Epithelial cell of alveolus of lung (primary cell): ENCODE results near the gene OR7A17. TPM values are rescaled to one million over a fixed set of nuclear protein-coding genes. Genes with fewer than 3 reads are reported as not detected.

ENCODE experiments used
- total RNA-seq: library from RNA; depleted of rRNA; stranded (reverse); fragments of >200 nt; gene quantifications from 2 replicates; pipeline ENCODE4 v1.2.1, GENCODE V29; 2015

Gene OR7A17
- not detected in 2 replicates for total RNA-seq

DNA sequence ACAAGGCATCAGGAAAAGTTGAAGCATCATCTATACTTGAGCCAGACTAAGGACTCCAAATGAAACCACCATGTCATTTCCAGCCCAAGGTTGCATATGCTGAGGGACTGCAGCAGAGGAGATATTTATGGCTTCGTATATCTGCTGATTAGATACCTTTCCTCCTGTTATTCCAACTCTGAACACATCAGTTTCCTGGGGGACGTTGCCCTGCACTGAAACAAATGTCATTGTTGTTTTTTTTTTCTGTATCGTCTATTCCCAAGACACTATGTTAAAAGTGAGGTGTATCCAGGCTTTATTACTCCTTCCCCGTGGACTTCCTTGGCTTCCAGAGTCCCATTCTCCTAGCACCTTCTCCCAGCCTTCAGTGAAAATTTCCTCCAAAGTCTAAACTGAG lies at the start of gene OR7A17:
Gene OR7A17, minus strand, starts transcription at position 101 of the 400 bp plus-strand sequence. CDS start 4,777 bp downstream, outside the sequence.

DNA sequence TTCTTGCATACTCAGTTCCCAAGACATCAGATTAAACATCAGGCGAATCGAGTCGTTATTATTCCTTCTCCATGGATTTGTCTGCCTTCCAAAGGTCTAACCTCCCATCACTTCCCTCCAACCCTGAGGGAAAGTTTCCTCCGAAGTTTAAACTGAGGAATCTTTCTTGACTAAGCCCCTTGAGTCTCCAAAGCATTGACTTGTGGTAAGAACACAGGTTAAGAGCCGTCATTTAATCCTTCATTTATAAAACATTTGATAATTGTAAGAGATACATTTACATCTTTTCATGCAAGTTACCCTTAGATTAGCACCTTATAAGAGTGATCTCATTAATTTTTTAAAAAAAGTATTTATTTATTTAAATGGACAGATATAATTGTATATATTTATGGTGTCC lies 37.1 kb downstream of the OR7A17 start, which contains the start of gene OR7A10:
Gene OR7A10, minus strand, starts transcription at position 101 of the 400 bp plus-strand sequence. CDS start 7,045 bp downstream, outside the sequence.

GRCh38 chr19:14835011-14835410 lies 50.9 kb downstream of the OR7A17 start, which contains the start of the genes OR7A5 and OR7C1:
Gene OR7A5 (minus strand): TSS chr19:14835185. CDS start chr19:14828241, 6,944 bp downstream.
Gene OR7C1 (minus strand): TSS chr19:14835185. CDS start chr19:14800136, 35,049 bp downstream.

Other genes starting within 250 kb of the OR7A17 start
- not detected in 2 replicates for gene ADGRE3, start 211.3 kb downstream of the OR7A17 start, total RNA-seq
- gene ZNF333, start 196.1 kb downstream of the OR7A17 start, total RNA-seq: 10.1 and 23.4 TPM in 2 replicates
- gene ADGRE2, start 107.6 kb downstream of the OR7A17 start, total RNA-seq: 5.2 and 6.1 TPM in 2 replicates
- 0.16 TPM in 1 of 2 replicates, not detected in the other for gene OR7A5, start 50.9 kb downstream of the OR7A17 start, total RNA-seq
- gene OR7C1, start 50.9 kb downstream of the OR7A17 start, total RNA-seq: not detected in 2 replicates
- not detected in 2 replicates for gene OR7A10, start 37.2 kb downstream of the OR7A17 start, total RNA-seq
- not detected in 2 replicates for gene OR7C2, start 55.4 kb upstream of the OR7A17 start, total RNA-seq
- gene SLC1A6, start 93.7 kb upstream of the OR7A17 start, total RNA-seq: not detected in 2 replicates
- gene CASP14, start 163.3 kb upstream of the OR7A17 start, total RNA-seq: not detected in 2 replicates
- not detected in 2 replicates for gene OR1I1, start 196.1 kb upstream of the OR7A17 start, total RNA-seq
- gene SYDE1, start 221.3 kb upstream of the OR7A17 start, total RNA-seq: 63.8 and 68.0 TPM in 2 replicates